MM.1S (cell line): ENCODE measurements around the gene RNF224.

Experiments
- DNase-seq: peaks from one replicate; pipeline ENCODE4 v3.0.0-alpha.2; 2015
- H2AFZ ChIP-seq: fragments of 300-600 bp; sonication (generic); 2 replicates; pipeline ENCODE4 v1.6.0; 2016; ENCODE audit warnings: antibody characterized with exemption, low read length
- H3F3A ChIP-seq: fragments of 300-600 bp; sonication (generic); 2 replicates; pipeline ENCODE4 v1.6.1; 2016; ENCODE audit warnings: mild to moderate bottlenecking, antibody characterized with exemption, low read length, moderate library complexity, mixed read lengths; ENCODE audit not compliant: insufficient read depth
- H3K27ac ChIP-seq: fragments of 300-600 bp; sonication (generic); 2 replicates; pipeline ENCODE4 v1.5.1; 2016; ENCODE audit warnings: mild to moderate bottlenecking, low read length
- H3K27me3 ChIP-seq: fragments of 300-600 bp; sonication (generic); replicated peaks from 2 replicates; pipeline ENCODE4 v1.6.0; 2016; ENCODE audit warnings: low read length; ENCODE audit not compliant: insufficient read depth
- H3K36me3 ChIP-seq: fragments of 300-600 bp; sonication (generic); replicated peaks from 2 replicates; pipeline ENCODE4 v1.6.1; 2016; ENCODE audit warnings: mild to moderate bottlenecking, low read length, mixed read lengths; ENCODE audit not compliant: insufficient read depth
- H3K4me1 ChIP-seq: fragments of 300-600 bp; sonication (generic); 2 replicates; pipeline ENCODE4 v1.6.1; 2016; ENCODE audit warnings: low read length, mixed read lengths
- H3K4me2 ChIP-seq: fragments of 300-600 bp; sonication (generic); 2 replicates; pipeline ENCODE4 v1.6.0; 2016; ENCODE audit warnings: low read depth, low read length
- H3K4me3 ChIP-seq: fragments of 300-600 bp; sonication (generic); 2 replicates; pipeline ENCODE4 v1.5.1; 2016; ENCODE audit warnings: low read length, mixed read lengths
- H3K79me2 ChIP-seq: fragments of 300-600 bp; sonication (generic); 2 replicates; pipeline ENCODE4 v1.6.1; 2016; ENCODE audit warnings: mixed run types, low read length, mixed read lengths
- H3K9ac ChIP-seq: fragments of 300-600 bp; sonication (generic); 2 replicates; pipeline ENCODE4 v1.6.1; 2016; ENCODE audit warnings: low read length, mixed read lengths
- H3K9me2 ChIP-seq: fragments of 300-600 bp; sonication (generic); replicated peaks from 2 replicates; pipeline ENCODE4 v1.6.1; 2016; ENCODE audit warnings: mild to moderate bottlenecking, low read length, mixed read lengths; ENCODE audit not compliant: insufficient read depth
- H3K9me3 ChIP-seq: fragments of 300-600 bp; sonication (generic); replicated peaks from 2 replicates; pipeline ENCODE4 v1.6.1; 2016; ENCODE audit warnings: mild to moderate bottlenecking, low read length, mixed read lengths; ENCODE audit not compliant: insufficient read depth
- H4K20me1 ChIP-seq: fragments of 300-600 bp; sonication (generic); 2 replicates; pipeline ENCODE4 v1.6.1; 2016; ENCODE audit warnings: mild to moderate bottlenecking, low read length, moderate library complexity, mixed read lengths; ENCODE audit not compliant: insufficient read depth
- CTCF ChIP-seq: fragments of 300-600 bp; sonication (generic); IDR thresholded peaks from 2 replicates; pipeline ENCODE4 v1.5.1; 2016; ENCODE audit warnings: antibody characterized with exemption, low read length, mixed read lengths
- EZH2 ChIP-seq: fragments of 300-600 bp; sonication (generic); optimal IDR thresholded peaks from 2 replicates; pipeline ENCODE3; 2017; ENCODE audit warnings: low read depth, mild to moderate bottlenecking, antibody characterized with exemption, low read length, mixed read lengths
- EZH2phosphoT487 ChIP-seq: fragments of 300-600 bp; sonication (generic); IDR thresholded peaks from 2 replicates; pipeline ENCODE4 v1.6.1; 2018; ENCODE audit warnings: antibody characterized with exemption, low read length

RNF224 gene

GRCh38 chr9:137247916-137248175, 20.5 kb downstream of the RNF224 start:
- Histone ChIP-seq H3K27ac (no peak overlapping the region), H3F3A (peaks cover 12% of the 10 kb centered on the region; the same call in 1 of the 2 replicates), H3K4me1 (0 out of 2 replicates have a peak, but pooled peaks cover 1% of the 10 kb centered on the region), H3K79me2 (peaks cover 4% of the 10 kb centered on the region), H4K20me1 (0 out of 2 replicates have a peak, but pooled peaks cover 6% of the 10 kb centered on the region), H3K36me3 (no peaks in the 10 kb centered on the region), H2AFZ (no peak overlapping the region), H3K9me3 (no peaks in the 10 kb centered on the region), H3K27me3 (no peaks in the 10 kb centered on the region), H3K9me2 (no peaks in the 10 kb centered on the region), H3K4me3 (no peak overlapping the region), H3K9ac (no peak overlapping the region), H3K4me2 (no peak overlapping the region)
- no peak for TF ChIP-seq EZH2phosphoT487
- no peak for TF ChIP-seq EZH2
- TF ChIP-seq CTCF = no peak
- DNase-seq = no peak

- Histone ChIP-seq H2AFZ (no peak overlapping the region), H3K9me2 (no peaks in the 10 kb centered on the region), H3K9me3 (no peaks in the 10 kb centered on the region), H4K20me1 (no peaks in the 10 kb centered on the region), H3K4me2 (no peak overlapping the region), H3K4me3 (no peak overlapping the region), H3K4me1 (peaks cover 4% of the 10 kb centered on the region; the same call in 1 of the 2 replicates), H3K27me3 (no peaks in the 10 kb centered on the region), H3K36me3 (no peaks in the 10 kb centered on the region), H3K9ac (no peak overlapping the region), H3F3A (peaks cover 3% of the 10 kb centered on the region; the same call in 1 of the 2 replicates), H3K79me2 (peaks cover 3% of the 10 kb centered on the region), H3K27ac (no peak overlapping the region)
- TF ChIP-seq EZH2 (no peak), EZH2phosphoT487 (no peak), CTCF (no peak)
- DNase-seq = no peak
Measured at GRCh38 chr9:137250329-137251193, 23.3 kb downstream of the RNF224 start.

- no peak within 1 kb of the TSS for H3K27ac ChIP-seq
- no peak within 1 kb of the TSS for H2AFZ ChIP-seq
- H3F3A ChIP-seq = peaks cover 8% of the 10 kb centered on the region
- DNase-seq = no peak
- peaks cover 6% of the 10 kb centered on the region; the same call in 1 of the 2 replicates for H3K4me1 ChIP-seq
- H3K36me3 ChIP-seq = no peaks in the 10 kb centered on the region
- no peaks in the 10 kb centered on the region for H3K9me2 ChIP-seq
- H3K9me3 ChIP-seq = no peaks in the 10 kb centered on the region
- no peak within 1 kb of the TSS for H3K9ac ChIP-seq
- H3K27me3 ChIP-seq = no peaks in the 10 kb centered on the region
- TF ChIP-seq CTCF (no peak), EZH2 (no peak), EZH2phosphoT487 (no peak)
- H3K79me2 ChIP-seq = peaks cover 8% of the 10 kb centered on the region
- H3K4me2 ChIP-seq = no peak within 1 kb of the TSS
- no peak within 1 kb of the TSS for H3K4me3 ChIP-seq
- no peaks in the 10 kb centered on the region for H4K20me1 ChIP-seq
Measured at GRCh38 chr9:137251194-137251461, 23.8 kb downstream of the RNF224 start, which contains the start of gene STPG3. TSS of gene STPG3 (plus strand) at chr9:137251286. CDS start at chr9:137251287, 1 bp downstream.
